GM19023 (cell line): ENCODE data around the gene PLS1.

Experiments used
- ATAC-seq: cut with Tn5 transposase; IDR thresholded peaks from one replicate; pipeline ENCODE4 v1.9.1; 2021; ENCODE audit warnings: mild to moderate bottlenecking, moderate library complexity; ENCODE audit not compliant: unreplicated experiment

PLS1 gene

DNA sequence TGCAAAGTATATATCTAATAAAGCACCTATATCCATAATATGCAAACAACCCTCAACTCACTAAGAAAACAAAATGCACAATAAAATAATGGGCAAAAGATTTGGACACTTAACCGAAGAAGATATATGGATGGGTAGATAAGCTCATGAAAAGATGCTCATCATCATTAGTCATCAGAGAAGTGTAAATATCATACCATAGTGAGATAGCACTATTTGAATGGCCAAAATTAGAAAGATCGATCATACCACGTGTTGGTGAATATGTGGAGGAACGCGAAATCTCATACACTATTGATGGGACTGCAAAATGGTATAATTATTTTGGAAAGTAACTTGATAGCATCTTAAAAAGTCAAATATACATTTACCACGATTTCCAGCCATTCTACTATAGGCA, 40.5 kb downstream of the PLS1 start:
- no peak for ATAC-seq

DNA sequence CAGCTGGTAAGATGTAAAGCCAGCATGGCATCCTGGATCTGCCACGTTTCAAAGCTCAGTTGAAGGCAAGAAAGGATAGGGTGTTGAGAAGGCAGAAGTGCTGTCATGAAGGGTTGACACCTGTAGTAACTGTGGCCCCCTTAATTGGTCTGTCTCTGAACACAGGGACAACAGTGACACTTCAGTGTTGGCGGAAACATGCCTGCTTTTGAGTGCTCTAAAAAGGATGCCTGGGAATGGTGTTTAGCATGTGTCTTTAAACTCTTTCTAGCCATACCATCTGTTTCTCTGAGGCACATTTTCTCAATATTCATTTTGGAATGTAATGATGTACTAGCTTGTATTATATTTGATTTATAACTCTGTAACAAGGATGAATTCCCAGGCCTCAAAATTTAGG, 42.1 kb downstream of the PLS1 start:
- no peak for ATAC-seq

DNA sequence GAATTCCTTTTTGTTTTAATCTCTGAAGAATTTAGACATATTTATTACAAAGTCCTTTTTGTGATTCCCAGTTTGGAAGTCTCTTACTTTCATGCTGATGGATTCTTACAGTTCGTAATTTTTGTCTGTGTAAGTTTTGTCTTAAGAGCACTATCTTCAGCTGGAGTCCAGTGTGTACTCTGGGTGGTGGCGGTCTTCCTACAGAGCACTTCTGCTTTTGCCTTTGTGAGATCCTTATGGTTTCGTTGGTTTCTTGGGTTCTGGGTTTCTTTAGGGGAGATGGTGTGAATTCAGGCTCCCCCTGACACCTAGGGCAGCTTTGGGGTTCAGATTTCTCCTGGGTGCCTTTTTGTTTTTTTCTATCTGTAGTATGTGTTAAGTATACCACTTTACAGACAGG, 45.3 kb downstream of the PLS1 start:
- ATAC-seq: no peak

- ATAC-seq: no peak
These were observed 46.8 kb downstream of the PLS1 start for GRCh38 chr3:142642956-142643355.

GRCh38 chr3:142644502-142644901, 48.3 kb downstream of the PLS1 start:
- no peak for ATAC-seq

DNA sequence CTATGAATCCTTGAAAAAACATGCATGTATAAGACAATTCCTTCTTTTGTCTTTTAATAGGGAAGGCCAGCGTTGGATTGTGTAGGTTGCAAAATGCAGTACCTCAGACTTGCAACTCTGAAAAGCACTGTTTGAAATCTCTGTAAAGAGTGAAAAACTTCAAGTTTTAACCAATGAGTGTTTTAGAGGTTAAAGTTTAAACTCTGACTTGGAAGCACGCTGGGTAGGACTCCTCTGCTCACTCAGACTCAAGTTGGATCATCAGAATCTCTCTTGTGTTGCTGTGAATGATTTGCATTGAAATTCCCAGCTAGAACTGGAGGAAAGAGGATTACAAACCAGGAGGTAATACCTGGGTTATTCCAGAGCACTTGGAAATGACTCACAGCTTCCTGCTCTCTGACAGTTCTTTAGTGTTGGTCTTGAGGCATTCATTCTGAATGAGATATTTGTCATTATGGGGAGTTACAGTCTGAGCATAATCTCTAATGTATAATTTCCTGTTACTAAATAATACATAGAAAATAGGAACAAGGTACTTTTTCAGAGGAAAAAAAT, 49.1 kb downstream of the PLS1 start:
- no peak for ATAC-seq

GRCh38 chr3:142646020-142646785, 50.0 kb downstream of the PLS1 start:
- no peak for ATAC-seq

DNA sequence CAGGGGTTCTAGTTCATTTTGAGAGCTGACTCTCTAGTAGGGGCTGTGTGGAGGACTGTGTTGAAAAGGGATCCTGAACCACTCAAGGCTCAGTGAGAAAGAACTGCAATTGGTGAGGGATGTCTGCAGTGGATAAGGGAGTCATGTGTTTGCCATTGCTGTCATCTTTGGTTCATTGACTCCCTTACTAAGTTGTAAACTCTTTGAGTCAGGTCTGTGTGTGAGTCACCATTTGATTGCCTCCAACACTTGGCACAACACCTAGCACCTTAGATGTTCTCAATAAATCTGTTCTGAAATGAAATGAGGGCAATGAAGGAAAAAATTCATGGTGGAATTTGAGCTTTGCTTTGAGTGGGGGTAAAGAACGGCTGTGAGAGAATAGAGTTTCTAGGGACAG, 51.7 kb downstream of the PLS1 start:
- ATAC-seq: no peak

- no peak for ATAC-seq
These were observed 52.8 kb downstream of the PLS1 start for GRCh38 chr3:142648950-142649349.

GRCh38 chr3:142650001-142650693, 54.0 kb downstream of the PLS1 start:
- ATAC-seq: no peak

DNA sequence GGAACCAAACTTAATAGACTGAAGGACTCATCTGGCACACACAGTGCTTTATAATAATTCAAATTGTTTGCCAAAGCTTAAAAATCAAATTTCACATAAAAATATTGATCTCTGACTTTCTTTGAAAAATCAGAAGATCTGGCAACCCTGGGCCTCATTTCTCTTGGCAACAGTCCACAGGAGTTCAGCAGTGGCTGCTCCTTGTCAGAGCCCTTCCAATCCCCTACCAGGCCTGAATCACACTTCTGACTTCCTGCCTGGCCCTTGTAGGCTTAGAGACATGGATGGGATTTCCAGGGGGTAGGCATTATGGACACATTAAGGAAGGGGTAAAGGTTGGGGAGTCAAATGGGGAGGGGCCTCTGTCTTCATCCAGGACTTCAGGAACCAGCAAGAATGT, 55.5 kb downstream of the PLS1 start:
- no peak for ATAC-seq

DNA sequence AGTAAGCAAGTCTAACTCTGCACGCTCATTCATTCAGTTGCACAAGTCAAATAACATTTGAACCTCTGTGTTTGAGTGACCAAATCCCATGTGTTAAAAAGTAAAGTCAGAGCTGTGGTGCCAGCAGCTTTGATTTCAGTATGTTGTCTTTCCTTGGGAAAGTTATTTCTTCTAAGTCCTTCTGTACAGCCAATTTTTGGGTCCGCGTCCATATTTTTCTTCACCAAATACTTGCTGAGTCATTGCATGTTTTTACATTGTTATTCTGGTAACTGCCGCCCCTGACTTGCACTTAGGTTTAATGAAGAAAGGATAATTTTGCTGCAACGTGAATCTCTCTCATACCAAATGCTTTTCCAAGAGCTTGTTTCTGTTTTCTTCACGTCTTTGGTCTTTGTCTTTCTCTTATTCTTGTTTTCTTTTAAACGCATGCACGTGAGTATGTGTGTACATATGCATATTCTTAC, 56.7 kb downstream of the PLS1 start:
- no peak for ATAC-seq

DNA sequence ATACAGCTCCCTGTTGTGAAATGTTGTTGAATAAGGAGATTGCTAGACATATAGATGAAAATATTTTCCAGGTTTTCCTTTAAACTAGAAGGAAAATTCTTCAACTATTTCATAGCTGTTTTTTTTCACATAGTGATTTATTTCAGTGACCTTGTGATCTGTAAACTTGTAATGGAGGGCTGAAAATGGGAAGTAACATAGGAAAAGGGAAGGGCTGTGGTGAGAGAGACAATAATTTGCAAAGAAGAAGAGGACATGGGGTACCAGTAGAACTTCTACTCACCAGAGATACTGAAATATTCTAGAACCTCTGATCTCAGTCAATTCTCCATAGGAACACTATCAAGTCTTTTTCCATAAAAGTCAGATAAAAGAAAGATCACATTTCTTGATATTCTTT, 60.4 kb downstream of the PLS1 start:
- no peak for ATAC-seq

- ATAC-seq: no peak
These were observed 60.8 kb downstream of the PLS1 start for GRCh38 chr3:142657033-142657432.

DNA sequence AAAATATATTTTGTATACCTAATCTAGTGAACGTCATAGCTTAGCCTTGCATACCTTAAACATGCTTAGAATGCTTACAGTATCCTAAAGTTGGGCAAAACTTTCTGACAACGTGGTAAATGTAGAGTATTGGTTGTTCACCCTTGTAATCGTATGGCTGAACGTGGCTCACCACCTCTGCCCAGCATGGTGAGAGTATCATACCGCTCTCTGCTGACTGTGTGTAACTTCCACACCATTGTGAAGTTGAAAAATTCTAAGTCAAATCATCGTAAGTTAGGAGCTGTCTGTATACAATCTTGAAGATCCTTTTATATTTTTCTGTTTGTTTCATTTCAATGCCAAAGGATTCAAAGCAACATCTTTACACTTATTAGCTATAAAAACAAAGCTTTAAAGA, 64.2 kb downstream of the PLS1 start:
- ATAC-seq: no peak

DNA sequence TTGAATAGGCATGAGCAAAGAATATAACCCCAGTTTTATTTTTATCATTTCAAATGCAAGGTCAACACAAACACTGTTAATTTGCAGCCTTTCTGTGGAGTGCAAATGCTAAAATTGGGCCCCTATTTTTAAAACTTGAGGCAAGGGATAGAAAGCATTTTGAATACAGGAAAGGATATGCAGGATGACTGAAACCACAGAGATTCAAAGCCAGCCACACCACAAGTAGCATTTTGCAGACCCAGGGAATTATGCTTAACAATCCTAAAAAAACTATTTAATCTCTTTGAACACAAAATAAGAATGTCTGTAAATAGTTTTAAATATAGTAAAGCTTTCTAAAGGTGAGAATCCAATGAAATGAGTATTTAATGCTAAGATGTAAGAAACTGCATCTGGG, 64.7 kb downstream of the PLS1 start:
- ATAC-seq: no peak

GRCh38 chr3:142663865-142664264, 67.7 kb downstream of the PLS1 start:
- ATAC-seq: no peak

DNA sequence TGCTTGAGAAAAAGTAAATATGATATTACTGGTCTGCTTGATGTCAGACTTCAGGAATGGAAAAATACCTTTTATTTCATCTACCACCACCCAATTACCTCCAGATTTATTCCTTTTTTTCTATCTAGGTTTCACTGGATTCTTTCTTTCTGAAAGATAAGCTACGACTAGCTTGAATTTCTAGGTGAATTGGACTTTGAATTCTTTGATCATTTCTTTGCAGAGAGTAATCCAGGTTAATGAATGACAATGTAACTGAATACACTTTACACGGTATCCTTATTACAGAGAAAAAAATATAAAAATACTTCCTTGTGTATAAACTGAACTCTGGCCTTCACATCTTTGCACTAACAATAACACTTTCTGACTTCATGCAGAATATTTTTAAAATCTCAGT, 68.1 kb downstream of the PLS1 start:
- ATAC-seq: no peak

- ATAC-seq: no peak
These were observed 68.6 kb downstream of the PLS1 start for GRCh38 chr3:142664819-142665218.

DNA sequence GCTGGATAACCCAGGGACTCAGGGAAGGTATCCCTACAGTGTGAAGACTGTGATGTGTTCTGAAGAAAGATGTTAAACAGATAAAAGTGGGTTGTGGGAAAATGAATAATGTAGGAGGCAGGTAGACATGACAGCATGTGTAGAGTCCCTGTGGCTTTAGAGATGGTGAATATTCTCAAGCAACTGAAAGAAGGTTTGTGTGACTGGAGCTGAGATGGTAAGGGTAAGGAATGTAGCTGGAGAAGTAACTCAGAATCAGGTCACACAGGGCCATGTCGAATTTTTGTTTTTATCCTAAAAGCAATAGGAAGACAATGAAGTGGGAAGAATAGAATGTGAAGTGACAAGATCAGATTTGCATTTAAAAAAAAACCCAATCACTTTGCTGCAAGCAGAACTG, 73.9 kb downstream of the PLS1 start:
- ATAC-seq: no peak

- ATAC-seq: no peak
These were observed 80.0 kb downstream of the PLS1 start for GRCh38 chr3:142676151-142676550.

DNA sequence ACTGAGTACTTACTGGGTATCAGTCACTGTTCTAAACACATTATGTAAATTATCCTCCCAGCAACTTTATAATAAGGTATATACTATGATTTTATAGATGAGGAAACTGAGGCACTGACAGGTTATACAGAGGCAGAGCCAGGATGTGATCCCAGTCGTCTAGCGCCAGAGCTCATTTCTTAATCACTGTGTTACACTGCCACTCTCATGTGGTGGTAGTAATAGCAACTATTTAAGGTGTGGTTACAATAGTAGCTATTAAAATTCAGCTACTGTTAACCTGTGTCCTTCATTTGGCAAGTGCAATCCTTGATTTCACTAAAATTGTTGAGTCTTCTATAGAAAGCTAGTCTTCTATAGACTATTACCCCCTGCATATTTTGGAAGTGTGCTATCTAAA, 84.5 kb downstream of the PLS1 start:
- no peak for ATAC-seq
